Erythroblast (primary cell): ENCODE measurements around the gene GMNN.

Experiments
- DNase-seq, 2 experiments: peaks; one replicate each; lab custom pipeline; 2025; lab: John Stamatoyannopoulos, UW
- GATA1 ChIP-seq: IDR thresholded peaks from 2 replicates; pipeline ENCODE4 v1.6.1; 2011; ENCODE audit warnings: low read depth, mild to moderate bottlenecking, control low read depth, low read length, moderate library complexity
- POLR2A ChIP-seq: IDR thresholded peaks from 2 replicates; pipeline ENCODE4 v1.6.1; 2011; ENCODE audit warnings: mild to moderate bottlenecking, low read length

The GMNN gene

DNA sequence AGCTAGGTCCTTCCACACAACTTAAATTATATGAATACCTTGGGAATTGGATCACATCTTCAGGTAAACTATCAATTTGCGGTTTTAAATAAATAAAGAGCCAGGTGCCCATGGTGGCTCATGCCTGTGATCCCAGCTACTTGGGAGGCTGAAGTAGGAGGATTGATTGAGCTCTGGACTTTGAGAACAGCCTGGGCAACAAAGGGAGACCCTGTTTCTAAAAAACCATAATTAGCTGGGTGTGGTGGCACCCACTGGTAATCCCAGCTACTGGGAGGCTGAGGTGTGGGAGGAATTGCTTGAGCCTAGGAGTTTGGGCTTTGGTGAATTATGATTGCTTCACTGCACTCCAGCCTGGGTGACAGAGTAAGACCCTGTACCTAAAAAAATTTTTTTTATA is 3.4 kb downstream of the GMNN start:
- no peak for DNase-seq
- TF ChIP-seq GATA1: no peak
- no peak for TF ChIP-seq POLR2A

DNA sequence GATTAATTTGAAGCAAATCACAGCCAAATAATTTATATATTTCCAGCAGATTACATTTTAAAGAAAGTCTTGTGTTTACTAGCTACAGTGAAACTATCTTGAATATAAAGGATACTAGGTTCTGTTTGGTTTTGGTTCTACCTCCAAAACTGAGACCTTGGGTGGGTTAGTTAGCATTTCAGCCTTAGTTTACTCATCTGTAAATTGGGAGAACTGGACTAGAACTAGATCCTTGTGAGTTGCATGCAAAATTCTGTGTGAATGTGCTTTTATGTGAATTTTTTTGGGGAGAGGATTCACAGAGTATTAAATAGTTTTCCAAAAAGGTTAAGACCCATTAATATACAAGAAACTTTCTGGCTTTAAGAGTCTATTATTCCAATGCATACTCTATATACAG is 4.1 kb downstream of the GMNN start:
- TF ChIP-seq POLR2A: no peak
- TF ChIP-seq GATA1: no peak
- no peak for DNase-seq

DNA sequence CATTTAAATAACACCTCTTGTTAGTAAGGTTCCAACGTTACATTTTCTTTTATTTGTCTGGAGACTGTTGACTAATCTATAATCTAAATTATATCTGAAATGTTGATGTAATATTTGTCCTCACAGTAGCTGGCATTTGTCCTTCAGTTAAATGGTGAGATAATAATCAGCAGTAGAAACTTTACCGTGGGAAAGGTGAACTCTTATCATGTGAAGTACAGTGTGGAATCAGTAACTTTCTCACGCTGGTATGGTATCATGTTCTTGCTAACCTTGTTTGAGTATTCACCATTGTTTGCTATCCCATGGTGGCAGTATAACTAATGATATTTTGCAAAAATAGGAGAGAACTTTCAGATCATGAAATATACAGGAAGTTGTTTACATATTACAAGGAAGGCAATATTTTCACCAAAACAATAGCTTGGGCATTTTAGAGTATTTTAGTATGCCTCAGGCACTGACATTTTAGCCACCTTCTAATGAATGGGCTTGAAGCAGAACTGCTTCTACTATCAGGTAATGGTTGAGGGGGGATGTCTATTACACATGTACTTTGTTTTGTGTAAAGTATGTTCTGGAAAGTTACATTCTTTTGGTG is 4.8 kb downstream of the GMNN start:
- TF ChIP-seq GATA1 (no peak), POLR2A (no peak)
- no peak for DNase-seq

- no peak for TF ChIP-seq GATA1
- TF ChIP-seq POLR2A: no peak
- no peak for DNase-seq
These were observed 5.5 kb downstream of the GMNN start for GRCh38 chr6:24780206-24780605.

GRCh38 chr6:24788031-24788665 is 13.4 kb downstream of the GMNN start:
- TF ChIP-seq GATA1: no peak
- no peak for TF ChIP-seq POLR2A
- no peak for DNase-seq

GRCh38 chr6:24795106-24795505 is 20.4 kb downstream of the GMNN start:
- no peak for DNase-seq
- TF ChIP-seq POLR2A (no peak), GATA1 (no peak)

- DNase-seq: no peak
- no peak for TF ChIP-seq GATA1
These were observed 22.0 kb downstream of the GMNN start for GRCh38 chr6:24796616-24797290.

DNA sequence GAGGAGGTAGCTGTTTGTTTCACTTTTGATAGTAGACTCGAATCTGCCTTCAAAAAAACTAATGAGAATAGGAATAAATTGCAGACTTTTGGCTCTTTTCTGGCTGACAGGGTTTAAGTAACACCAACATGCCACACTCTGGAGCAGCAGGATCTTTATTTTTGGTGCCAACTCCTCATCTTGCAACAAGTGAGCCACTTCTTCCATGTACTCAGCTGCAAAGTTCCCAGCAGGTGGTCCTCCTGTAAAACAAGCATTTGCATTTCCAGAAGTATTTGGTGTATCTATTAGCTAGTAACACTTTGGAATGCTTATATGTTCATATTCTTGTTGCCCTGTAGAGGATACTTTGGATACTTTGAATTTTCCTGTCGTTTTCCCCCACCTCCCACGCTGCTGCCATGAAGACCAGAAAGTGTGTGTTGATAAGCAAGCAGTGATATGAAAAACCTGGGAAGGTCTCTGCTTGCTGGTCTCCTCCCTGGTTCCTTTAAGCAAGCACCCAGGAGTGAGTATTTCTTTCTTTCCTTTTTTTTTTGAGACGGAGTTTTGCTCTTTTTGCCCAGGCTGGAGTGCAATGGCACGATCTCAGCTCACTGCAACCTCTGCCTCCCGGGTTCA is 23.0 kb downstream of the GMNN start:
- TF ChIP-seq GATA1 (no peak), POLR2A (no peak)
- no peak for DNase-seq

DNA sequence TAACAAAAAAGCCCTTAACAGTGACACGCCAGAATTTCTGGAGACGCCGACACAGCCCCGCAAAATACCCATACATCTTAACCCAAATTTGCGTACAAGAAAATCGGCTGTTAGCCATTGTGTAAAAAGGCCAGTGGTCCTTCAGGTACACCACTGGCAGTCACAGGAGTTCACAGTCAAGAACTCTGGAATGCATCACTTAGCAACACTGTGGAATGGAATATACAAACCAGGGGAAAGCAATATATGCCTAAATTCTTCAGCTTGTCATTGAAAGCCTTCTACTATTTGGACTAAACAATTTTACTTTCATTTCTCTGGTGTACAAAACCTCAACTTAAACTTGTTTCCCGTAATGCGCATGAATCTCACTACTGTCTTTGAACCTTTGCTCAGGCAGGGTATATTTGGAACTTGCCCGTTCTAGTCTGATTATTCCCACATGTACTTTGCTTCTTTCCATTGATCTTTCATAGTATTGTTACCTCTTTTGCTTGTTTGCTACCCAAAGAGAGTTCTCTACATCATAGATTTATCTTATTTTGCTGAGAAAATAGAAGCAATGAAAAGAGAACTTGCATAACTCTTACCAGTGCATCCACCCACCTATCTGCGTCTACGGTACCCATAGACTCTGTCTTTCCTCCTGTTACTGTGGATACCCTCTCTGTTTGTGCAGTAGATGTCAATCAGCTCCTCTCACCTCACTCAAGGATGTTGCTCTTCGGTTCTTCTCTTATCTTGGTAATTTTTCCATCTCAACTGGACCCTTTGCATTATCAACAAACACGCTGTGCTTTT is 24.2 kb downstream of the GMNN start, which contains the start of gene ARMH2:
Gene ARMH2, minus strand, starts transcription at position 178 of the 801 bp plus-strand sequence. Its CDS starts 60 bp downstream, at position 118.
- no peak for DNase-seq

DNA sequence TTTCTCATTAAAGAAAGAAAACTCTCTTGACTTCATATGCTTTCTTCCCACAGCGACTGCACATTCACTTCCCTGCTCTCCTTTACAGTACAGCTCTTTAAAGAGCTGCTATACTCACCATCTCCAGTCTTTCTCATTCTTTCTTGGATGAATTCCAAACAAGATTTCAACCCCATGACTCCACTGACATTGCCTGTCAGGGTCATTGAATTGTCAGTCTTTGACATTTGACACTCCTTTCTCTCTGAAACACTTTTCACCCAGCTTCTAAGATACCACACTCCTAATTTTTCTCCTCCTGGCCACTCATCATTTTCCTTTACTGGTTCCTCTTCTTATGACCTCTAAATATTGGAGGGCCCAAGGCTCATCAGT is 24.8 kb downstream of the GMNN start:
- peak in 1 of 2 experiments; percentile 6 for DNase-seq
- TF ChIP-seq GATA1: no peak
- no peak for TF ChIP-seq POLR2A

More for the DNA sequence above, 24.2 kb downstream of the GMNN start, which contains the start of gene ARMH2:
- TF ChIP-seq GATA1 (no peak), POLR2A (no peak)

- no peak for TF ChIP-seq GATA1
- TF ChIP-seq POLR2A: no peak
These were observed 27.7 kb downstream of the GMNN start for GRCh38 chr6:24802271-24803059.

DNA sequence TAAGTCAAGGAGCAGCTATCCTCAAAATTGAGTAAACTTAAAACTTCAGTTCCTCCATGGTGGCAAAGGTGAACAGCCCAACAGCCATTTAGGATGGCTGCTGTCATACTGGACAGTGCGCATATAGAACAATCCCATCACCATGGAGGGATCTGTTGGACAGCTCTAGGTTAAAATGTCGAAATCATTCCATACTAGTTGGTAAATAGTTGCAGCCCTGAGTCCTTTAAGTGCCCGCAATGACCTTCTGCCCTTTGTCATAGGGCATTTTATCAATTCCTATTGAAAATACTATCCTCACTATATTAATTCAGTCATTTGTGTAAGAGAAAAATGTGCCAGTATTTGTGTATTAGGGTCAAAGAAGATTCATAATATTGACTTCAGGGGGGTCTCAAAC is 32.8 kb downstream of the GMNN start:
- DNase-seq: no peak
- TF ChIP-seq GATA1 (no peak), POLR2A (no peak)

More at GRCh38 chr6:24802271-24803059, 27.7 kb downstream of the GMNN start:
- DNase-seq: no peak
